Fibroblast of villous mesenchyme (primary cell): Measurements from ENCODE around the gene LPAR1. TPM values are rescaled to one million over a fixed set of nuclear protein-coding genes. Genes with fewer than 3 reads are reported as not detected.
A peak's percentile ranks its signal among the peaks of the same experiment; 100 is the strongest.

Experiments used
- DNase-seq: peaks from one replicate; pipeline ENCODE4 v3.0.0-alpha.2; 2010; ENCODE audit warnings: low read depth
- H3K4me3 ChIP-seq: 2 replicates; pipeline ENCODE4 v1.5.1; 2011; ENCODE audit warnings: low read depth, mild to moderate bottlenecking, low read length
- total RNA-seq: library from RNA; depleted of rRNA; stranded (reverse); fragments of >200 nt; gene quantifications from 2 replicates; pipeline ENCODE4 v1.2.3, GENCODE V29; 2012
- TF ChIP-seq, protein P1 (sequence below): IDR thresholded peaks from 2 replicates; pipeline ENCODE4 v1.5.1; 2012; ENCODE audit warnings: low read depth, mild to moderate bottlenecking, low read length; ENCODE audit not compliant: insufficient read depth

Gene LPAR1
- total RNA-seq, 1 donor = 108 TPM

DNA sequence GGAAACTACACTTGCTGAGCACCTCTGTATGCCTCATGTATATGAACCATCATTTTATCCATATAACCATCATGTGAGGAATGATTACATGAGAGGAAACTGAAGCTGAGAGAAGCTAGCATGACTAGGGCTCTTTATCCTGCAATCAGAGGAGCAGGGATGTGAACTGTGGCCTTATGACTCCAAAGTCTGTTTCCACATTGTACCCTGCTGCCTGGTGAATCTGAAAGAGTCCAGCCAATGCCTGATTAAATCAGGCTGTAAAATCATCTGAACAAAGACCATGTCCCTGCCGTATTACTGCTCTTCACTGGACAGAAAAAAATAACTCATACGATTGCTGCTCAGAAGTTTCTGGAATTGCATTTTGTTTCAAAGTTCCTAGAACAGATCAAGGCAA is 67.0 kb downstream of the LPAR1 start:
- TF ChIP-seq, protein P1, sequence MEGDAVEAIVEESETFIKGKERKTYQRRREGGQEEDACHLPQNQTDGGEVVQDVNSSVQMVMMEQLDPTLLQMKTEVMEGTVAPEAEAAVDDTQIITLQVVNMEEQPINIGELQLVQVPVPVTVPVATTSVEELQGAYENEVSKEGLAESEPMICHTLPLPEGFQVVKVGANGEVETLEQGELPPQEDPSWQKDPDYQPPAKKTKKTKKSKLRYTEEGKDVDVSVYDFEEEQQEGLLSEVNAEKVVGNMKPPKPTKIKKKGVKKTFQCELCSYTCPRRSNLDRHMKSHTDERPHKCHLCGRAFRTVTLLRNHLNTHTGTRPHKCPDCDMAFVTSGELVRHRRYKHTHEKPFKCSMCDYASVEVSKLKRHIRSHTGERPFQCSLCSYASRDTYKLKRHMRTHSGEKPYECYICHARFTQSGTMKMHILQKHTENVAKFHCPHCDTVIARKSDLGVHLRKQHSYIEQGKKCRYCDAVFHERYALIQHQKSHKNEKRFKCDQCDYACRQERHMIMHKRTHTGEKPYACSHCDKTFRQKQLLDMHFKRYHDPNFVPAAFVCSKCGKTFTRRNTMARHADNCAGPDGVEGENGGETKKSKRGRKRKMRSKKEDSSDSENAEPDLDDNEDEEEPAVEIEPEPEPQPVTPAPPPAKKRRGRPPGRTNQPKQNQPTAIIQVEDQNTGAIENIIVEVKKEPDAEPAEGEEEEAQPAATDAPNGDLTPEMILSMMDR = no peak
- peak; percentile 50 for DNase-seq
- H3K4me3 ChIP-seq = no peak overlapping the region

DNA sequence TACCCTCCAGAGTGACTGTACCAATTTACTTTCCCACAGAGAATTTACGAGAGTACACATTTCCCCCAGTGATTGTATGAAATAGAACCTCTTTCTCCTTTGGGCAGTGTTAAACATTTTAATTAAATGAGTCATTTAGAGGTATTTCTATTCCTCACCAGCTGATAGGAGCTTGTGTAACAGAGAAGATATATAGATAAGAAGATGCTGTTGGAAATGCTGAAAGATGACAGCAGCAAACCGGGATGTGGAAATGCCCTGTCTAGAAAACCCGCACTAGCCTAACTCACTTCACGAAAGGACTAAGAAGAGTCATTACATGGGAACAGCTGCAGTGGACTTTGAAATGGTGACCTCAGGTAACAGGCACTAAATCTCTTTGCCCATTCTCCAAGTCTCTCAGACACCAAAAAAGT is 68.3 kb downstream of the LPAR1 start:
- H3K4me3 ChIP-seq = no peak overlapping the region
- peak; percentile 90 for DNase-seq
- TF ChIP-seq, protein P1 = no peak

DNA sequence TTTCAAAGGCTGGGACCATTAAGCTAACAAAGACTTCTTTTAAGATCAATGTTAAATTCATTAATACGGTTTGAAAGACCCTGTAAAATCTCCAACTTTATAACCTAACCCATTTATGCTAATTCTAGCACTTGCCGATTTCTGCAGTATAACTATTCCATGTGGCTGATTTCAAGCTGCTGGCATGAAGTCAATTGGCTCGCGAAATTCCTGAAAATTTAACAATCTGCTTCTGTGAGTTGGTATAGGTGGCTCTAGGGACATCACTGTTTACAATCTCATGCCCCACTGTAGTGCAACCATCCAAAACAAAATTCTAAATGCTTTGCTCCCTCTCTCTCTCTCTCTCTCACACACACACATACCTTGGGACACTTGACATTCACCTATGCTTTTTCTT is 70.2 kb downstream of the LPAR1 start:
- TF ChIP-seq, protein P1 = no peak
- no peak for DNase-seq
- H3K4me3 ChIP-seq = no peak overlapping the region

DNA sequence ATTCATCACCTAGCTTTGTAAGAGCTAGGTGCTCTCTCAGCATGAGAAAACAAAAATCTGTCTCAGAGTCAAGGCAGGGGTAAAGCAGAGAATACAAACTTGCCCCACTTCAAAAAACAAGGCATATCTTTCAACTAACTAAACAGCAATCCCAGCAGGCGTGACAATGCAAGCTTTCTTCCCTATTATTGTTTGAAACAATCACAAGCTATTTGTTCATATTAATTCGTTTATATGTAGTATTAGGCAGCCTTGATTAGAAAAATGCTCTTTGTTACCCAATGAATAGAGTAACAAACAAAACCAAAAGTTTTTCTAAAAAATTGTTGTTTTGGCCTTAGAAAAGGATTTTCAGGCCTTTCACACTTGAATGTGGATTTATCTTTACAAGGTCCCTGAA is 71.1 kb downstream of the LPAR1 start:
- DNase-seq = no peak
- TF ChIP-seq, protein P1 = no peak
- no peak overlapping the region for H3K4me3 ChIP-seq

DNA sequence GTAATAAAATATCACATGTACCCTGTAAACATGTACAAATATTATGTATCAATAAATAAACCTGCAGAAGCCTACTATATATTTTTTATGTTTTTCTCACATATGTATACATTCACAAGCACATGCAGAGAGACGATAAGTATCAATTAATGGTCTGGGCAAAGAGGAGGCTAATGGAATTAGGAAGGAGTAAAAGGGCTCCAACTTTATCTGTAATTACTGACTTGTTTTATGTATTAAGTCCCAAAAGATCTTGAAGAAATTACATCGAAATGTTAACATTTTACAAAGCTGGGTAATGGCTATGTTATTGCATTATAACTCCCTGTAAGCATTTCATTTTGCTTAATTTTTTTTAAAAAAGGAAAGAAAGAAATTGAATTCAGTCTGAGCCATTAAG is 78.0 kb downstream of the LPAR1 start:
- TF ChIP-seq, protein P1 = no peak
- no peak overlapping the region for H3K4me3 ChIP-seq
- no peak for DNase-seq

DNA sequence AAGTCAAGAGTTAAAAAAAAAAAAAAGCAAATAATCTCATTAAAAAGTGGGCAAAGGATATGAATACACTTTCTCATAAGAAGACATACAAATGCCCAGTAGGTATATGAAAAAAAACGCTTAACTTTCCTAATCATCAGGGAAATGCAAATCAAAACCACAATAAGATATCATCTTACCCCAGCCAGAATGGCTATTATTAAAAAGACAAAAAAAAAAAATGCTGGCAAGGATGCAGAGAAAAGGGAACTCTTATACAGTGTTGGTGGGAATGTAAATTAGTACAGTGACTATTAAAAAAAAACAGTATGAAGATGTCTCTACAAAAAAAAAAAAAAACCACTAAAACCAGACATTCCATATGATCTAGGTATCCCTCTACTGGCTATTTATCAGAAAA is 79.4 kb downstream of the LPAR1 start:
- TF ChIP-seq, protein P1 = no peak
- no peak overlapping the region for H3K4me3 ChIP-seq
- no peak for DNase-seq

DNA sequence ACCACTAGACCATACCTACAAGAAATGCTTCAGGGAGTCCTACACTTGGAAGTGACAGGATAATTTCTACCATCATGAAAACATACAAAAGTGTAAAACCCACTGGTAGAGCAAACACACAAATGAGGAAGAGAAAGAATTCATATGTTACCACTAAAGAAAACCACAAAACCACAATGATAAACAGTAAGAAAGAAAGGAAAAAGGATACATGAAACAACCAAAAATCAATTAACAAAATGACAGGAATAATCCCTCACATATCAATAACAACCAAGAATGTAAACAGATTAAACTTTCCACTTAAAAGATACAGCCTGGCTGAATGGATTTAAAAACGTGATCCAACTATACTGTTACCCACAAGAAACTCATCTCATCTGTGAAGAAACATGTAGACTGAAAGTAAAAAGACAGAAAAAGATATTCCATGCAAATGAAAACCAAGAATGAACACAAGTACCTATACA is 83.4 kb downstream of the LPAR1 start:
- no peak overlapping the region for H3K4me3 ChIP-seq
- TF ChIP-seq, protein P1 = no peak
- peak; percentile 82 for DNase-seq
